ENCODE measurements around the gene RSPH9.
A peak's percentile ranks its signal among the peaks of the same experiment; 100 is the strongest.
"Not testable (repeated sequence)": the region's sequence is repeated elsewhere in the genome, so short reads cannot be mapped to it uniquely, and the experiment has no call there.

RSPH9 gene

GRCh38 chr6:43687079-43687436 is 42.2 kb downstream of the RSPH9 start:
- no peak for DNase-seq (ENCODE audit: low spot score)

GRCh38 chr6:43687437-43688347 is 42.9 kb downstream of the RSPH9 start, which contains the start of gene MRPS18A:
Gene MRPS18A, minus strand, starts transcription at chr6:43687791. Its CDS starts 12 bp downstream, at chr6:43687779.
- peak; percentile 91 for DNase-seq (ENCODE audit: low spot score)

DNA sequence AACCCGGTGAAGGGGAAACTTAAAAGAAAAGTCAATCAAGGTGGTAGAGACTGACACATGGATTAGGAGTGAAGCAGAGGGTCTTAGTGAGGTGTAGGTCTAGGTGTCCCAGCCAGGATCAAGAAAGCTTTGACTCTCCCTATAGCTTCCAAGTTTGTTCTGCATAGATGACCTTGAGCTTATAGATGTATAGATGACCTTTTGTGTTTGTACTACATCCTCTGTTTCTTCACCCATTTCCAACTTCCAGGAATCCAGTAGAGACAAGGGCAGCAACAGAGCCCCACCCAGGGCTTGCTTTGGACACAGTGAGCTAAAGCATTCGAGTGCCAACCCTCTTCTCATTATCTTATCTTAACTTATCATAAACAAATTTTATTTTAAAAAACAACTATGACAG is 44.6 kb downstream of the RSPH9 start:
- no peak for DNase-seq (ENCODE audit: low spot score)

DNA sequence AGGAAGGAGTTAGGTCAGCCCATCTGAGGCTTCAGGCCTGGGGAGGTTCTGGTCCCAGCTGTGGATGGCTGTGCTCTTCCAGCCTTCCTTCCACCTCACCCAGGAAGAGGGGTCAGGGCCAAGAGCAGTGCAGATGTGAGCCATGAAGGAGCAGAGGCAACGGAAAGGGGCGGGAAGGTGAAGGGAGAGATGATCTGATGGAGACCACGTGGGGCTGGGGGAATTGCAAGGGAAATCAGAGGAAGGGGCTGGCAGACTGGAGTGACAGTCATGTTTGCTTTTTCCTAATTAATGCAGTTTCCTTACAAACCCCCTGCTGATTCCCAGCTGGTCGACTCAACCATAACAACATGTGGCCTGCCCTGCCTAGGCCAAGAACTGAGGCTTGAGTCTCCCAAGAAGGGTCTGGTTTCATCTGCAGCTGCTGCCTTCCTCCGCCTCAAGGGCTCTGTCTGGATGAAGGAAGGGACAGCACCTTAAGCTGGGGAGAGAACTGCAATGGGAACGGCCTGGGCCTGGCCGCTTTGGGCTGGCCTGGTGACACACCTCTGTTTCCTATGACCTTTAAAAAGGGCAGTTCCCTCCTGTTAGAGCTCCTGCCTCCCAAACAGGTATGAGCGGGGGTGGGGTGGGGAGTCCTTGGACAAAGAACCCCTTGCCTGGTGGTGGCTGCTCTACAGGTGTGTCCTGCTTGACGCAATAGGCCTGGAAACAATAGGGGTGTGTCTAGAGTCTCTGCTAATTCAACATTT is 50.6 kb downstream of the RSPH9 start:
- DNase-seq (ENCODE audit: low spot score), result no peak

- DNase-seq (ENCODE audit: low spot score), result no peak
Observed at GRCh38 chr6:43695967-43696291, 51.1 kb downstream of the RSPH9 start.

DNA sequence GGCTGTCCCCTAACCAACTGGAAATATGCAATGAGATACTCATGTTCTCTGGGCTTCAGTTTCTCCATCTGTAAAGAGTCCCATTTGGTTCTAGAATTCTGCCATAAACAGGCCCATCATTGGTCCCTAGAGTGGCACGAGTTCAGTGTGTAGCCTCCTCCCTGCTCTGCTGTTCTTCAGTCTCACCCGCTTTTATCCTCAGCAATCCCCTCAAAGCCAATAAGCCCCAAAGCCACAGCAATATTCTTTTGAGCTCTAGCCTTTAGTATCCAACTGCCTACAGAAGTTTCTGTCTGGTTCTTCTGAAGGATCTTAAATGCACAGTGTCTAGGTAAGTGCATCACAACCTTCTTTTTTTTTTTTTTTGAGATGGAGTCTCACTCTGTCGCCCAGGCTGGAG is 52.6 kb downstream of the RSPH9 start:
- DNase-seq (ENCODE audit: low spot score), result no peak

DNA sequence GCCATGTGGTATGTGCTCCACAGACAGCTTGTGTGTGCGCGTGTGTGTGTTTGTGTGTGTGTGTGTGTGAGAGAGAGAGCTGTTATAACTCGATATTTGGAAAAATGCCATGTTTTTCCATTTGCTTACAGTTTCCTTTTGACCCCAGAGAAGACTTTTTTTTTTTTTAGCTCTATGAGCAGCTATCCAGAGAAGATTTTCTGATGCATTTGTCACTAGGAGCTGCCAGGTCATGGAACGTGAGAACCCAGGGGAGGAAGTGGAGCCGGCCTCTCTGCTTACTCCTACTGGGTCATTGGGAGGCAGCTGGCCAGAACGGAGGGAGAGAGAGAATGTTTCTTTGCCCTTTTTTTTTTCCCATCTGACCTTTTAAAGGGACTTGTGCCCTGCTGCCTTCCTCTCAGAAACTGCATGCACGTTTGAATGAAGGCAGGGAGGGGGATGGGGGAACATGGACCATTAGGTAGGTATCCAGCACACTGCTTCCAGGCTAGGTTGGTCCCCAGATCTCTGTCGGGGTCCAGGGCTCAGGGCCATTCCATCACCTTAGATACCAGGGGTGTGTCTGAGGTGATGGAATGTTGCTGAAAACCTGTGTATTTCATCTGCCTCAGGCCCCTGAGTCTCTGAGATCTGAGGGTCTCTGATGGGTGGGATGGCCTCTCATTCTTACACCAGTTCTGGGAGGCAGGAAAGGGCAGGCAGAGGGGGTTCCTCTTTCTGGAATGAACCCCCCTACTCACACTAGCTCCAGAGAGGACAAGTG is 53.9 kb downstream of the RSPH9 start:
- peak; percentile 67 for DNase-seq (ENCODE audit: low spot score)

GRCh38 chr6:43699564-43700186 is 54.8 kb downstream of the RSPH9 start:
- peak; percentile 55 for DNase-seq (ENCODE audit: low spot score)

GRCh38 chr6:43700939-43701560 is 56.2 kb downstream of the RSPH9 start:
- not testable (repeated sequence) for DNase-seq (ENCODE audit: low spot score)

GRCh38 chr6:43702171-43702533 is 57.3 kb downstream of the RSPH9 start:
- DNase-seq (ENCODE audit: low spot score), result no peak

DNA sequence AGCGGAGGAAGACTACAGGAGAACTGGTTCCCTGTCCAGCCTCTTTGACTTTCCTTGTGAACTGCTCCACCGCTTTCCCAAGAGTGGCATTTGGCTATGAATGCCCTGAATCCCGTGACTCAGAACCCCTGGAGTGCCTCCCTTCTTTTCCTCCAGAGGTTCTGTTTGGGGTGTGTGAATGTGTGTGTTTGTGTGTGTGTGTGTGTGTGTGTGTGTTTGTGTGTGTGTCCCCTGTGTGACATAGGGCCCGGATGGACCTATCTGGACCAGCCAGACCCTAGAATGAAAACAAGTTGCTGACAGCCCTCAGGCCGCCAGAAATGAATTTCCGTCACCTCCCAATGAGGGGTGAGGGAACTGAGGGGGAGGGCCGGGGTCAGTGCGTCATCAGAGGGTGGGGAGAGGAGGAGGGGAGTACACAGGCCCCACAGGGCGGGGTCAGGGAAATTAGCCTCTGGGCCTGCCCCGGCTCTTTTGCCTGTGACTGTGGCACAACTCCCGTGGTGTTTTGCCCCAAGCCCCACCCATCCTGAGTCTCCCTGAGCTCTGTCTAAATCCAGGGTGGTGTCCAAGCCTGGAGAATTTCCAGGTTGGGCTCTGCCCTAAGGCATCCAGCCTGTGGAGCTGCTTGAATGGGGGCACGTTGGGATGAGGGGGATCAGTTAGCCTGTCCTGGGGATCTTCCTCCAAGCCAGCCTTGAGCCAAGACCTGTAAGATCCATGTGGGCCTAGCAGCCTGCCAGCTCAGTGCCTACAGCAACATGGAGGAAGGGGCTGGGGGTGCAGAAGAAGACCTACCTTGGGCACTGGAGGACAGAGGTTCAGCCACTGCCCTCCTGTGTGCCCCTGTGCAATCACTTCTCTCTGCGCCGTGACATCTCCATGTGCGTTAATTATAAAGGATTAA is 58.0 kb downstream of the RSPH9 start:
- peak; percentile 93 for DNase-seq (ENCODE audit: low spot score)

- no peak for DNase-seq (ENCODE audit: low spot score)
Observed at GRCh38 chr6:43703512-43704429, 58.9 kb downstream of the RSPH9 start.

DNA sequence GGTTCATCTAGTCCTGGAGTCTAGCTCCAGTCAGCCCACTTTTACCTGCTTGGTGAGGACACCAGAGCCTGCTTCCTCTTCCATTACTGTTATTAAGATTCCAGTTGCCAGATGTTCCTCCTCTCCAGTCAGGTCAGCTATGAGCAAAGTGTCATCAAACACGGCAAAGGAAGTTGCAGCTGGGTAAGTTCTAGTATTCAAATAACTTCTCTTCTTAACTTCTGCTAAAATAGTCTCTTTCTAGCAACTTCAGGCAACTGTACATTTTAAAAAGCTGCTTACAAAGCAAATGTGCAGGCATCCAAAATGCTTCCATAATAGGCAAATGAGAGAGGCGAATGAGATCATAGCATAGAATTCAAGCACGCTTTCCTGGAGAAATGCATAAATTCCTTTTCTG is 61.2 kb downstream of the RSPH9 start:
- DNase-seq (ENCODE audit: low spot score), result no peak

DNA sequence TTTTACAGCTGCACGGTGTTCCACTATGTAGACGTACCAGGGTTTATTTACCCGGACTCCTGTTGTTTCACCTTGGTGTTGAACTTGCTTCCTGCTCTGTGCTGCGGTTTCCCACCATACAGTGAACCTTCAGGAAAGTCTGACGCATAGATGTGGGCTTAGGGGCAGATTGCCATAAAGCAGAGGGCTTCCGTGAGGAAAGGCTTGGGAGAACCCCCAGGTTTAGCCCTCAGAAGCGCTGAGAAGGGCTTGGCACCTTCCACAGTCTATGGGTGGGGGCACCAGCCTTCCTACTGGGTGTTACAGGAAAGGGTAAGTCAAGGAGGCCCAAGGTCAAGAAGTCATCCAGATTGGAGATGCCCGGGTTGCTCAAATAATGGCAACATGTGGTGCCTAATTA is 62.0 kb downstream of the RSPH9 start:
- no peak for DNase-seq (ENCODE audit: low spot score)

DNA sequence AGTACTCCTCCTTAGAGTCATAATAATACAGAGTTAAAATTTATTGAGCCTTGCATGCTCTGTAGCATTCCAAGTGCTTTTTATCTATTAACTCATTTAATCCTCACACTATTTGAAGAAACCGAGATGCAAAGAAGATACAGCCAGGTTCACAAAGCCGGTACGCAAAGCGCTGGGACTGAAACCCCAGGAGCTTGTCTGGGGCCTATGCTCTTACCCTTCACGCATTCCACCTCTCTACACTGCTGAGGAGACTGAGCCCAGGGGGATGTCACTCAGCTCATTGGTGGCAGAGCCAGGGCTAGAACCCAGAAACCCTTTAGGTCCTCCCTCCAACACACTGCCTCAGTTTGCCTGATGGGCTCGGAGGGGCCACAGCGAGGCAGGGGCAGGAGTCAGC is 62.4 kb downstream of the RSPH9 start:
- DNase-seq (ENCODE audit: low spot score), result no peak

GRCh38 chr6:43707767-43708166 is 62.9 kb downstream of the RSPH9 start:
- DNase-seq (ENCODE audit: low spot score), result no peak

DNA sequence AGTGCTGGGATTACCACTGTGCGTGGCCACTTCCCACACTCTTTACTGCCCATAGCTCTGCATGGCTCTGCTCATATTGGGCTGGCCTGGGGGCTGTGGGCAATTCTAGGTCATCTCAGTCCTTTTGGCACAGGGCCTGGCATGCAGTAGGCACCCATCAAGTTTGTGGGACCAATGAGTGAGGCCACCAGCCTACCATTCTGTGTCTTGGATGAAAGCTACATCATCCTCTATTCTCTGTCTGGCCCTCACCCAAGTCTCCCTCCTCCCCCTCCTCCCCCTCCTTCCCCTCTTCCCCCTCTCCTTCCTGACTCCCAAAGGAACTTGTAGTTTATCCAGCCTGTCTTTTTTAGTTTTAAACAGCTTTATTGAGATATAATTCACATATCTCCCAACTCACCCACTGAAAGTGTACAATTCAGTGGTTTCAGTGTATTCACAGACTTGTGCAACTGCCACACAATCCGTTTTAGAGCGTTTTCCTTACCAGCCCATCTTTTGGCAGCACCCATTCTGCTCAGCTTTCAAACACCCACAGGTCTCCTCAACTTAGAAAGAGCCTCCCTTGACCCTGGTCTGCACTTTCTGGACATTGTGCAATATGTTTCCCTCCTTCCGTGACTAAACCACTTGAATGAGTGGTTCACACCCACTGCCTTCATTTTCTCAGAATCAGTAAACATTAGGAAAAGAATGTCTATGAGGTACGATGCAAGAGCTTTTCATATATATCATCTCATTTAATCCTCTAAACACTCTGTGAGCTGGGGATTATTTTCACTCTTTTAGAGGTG is 64.2 kb downstream of the RSPH9 start:
- no peak for DNase-seq (ENCODE audit: low spot score)

GRCh38 chr6:43709654-43710303 is 64.9 kb downstream of the RSPH9 start:
- DNase-seq (ENCODE audit: low spot score), result no peak
